NCI-H460 (cell line): ENCODE measurements around the gene OR2S2. TPM values are rescaled to one million over a fixed set of nuclear protein-coding genes. Genes with fewer than 3 reads are reported as not detected.
"Not testable (repeated sequence)": the region's sequence is repeated elsewhere in the genome, so short reads cannot be mapped to it uniquely, and the experiment has no call there.

Experiments used
- DNase-seq: peaks from one replicate; pipeline ENCODE4 v3.0.0-alpha.2; 2016; ENCODE audit warnings: low read depth; ENCODE audit errors: extremely low read depth
- polyA plus RNA-seq: library from polyadenylated mRNA; depleted of rRNA; stranded (reverse); fragments of >200 nt; gene quantifications from 2 replicates; pipeline ENCODE4 v1.2.3, GENCODE V29; 2014; cell fraction: nucleus; rRNA removed
- total RNA-seq: library from RNA; depleted of rRNA; stranded (reverse); fragments of >200 nt; shearing (Covaris generic); gene quantifications from 2 replicates; pipeline ENCODE4 v1.2.3, GENCODE V29; 2014; rRNA removed

OR2S2 gene, protein sequence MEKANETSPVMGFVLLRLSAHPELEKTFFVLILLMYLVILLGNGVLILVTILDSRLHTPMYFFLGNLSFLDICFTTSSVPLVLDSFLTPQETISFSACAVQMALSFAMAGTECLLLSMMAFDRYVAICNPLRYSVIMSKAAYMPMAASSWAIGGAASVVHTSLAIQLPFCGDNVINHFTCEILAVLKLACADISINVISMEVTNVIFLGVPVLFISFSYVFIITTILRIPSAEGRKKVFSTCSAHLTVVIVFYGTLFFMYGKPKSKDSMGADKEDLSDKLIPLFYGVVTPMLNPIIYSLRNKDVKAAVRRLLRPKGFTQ
- total RNA-seq, result not detected in 2 replicates
- polyA plus RNA-seq, result not detected in 2 replicates

DNA sequence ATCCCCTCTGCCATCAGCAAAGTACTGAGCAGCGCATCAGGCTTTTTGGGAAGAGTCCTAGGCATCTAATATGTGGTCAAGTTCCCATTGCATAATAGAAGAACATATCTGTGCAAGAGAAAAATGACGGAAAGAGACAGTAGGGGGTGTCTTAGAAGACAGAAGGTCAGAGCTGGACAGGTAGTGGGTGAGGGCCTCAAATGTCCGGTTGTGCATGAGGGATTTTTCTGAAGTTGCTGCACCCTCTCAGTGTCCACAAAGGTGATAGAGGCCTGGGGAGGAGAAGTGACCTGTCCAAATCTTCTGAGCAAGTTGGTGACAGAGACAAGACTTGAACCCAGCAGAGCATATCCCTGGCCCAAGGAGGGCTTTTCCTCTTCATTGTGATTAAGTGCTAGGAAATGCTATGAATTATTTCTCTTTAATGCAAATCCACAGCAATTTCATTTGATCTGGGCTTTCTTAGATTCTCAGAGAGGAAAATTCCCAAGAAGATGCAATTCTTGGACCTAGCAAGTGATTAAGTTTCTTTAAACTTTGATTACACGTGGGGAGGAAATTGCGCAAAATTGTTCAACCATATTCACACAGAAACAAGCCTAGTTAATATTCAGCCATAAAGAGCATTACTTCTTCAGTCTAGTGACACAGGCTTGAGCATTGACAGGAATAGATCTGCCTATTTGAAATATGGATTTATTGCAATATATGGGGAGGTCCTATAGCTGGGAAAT lies at the start of gene OR2S2:
OR2S2 (minus strand) TSS at position 51 of the 734 bp plus-strand sequence. CDS start 56 bp downstream, outside the sequence.
- no peak for DNase-seq

DNA sequence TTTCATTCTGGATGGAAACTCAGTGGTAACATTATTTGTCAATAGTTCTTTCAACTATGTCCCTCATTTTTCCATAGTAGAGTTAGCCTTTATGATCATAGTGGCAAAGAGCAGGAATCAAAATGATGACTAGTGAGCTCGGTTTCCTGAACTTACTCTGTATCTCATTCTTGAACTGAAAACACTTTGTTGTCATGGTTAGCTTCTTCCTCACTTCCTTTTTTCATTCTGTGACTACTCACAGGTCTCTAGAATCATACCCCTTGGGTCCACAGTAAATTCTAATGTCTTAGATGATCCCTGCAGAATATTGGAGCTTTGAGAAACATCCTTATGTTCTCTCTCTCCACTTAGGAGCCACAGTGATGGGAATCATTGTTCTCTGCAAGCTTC lies 49.4 kb upstream of the OR2S2 start:
- DNase-seq, result no peak

DNA sequence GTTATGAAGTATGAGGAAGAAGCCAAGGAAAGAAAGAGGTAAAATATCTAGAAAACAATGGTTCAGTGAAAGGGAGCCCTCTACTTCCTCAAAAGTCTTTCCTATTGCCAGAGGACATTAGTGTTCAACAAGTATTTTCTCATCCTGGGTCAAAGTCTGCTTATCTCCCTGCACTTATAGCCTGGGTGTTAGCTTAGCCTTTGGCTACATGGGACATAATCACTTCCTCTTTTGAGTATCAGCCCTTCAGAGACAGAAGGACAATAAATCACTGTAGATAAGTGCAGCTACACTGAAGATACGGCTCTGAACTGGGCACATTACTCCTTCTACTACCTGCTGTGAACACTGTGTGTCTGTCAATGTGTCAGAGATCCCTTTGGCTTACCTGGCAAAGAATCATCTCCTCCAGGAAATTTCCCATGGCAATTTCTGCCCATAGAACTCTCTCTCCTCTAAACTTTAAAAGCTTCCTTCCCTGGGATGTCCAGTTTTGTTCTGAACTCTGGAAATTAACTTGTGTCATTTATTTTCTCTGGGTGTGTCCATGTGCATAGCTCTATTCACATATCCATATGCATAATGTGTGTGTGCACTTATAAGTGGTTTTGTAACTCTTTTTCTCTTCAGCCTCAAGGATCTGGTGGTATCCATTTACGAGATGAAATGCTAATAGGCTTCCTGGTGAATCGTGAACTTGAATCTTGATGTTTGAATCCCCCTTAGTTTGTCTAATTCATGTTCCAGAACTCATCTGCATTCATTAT lies 48.8 kb upstream of the OR2S2 start:
- DNase-seq, result no peak

DNA sequence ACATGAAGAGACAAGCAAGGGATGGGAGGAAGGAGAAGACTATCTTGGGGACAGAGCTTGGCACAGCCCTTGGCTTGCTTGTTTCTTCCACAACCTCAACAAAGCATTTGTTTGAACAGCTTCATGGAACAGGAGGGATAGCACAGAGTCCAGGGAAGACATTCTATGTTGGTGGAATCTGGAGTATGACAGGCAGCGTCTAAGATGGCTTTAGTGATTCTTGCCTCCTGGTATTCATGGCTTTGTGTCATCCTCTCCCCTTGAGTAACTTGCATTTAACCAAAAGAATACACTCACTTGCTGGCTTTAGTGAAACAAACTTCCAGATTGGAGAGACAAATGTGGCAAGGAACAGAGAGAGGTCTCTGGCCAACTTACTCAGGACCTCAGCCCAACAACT lies 47.9 kb upstream of the OR2S2 start:
- DNase-seq, result no peak

DNA sequence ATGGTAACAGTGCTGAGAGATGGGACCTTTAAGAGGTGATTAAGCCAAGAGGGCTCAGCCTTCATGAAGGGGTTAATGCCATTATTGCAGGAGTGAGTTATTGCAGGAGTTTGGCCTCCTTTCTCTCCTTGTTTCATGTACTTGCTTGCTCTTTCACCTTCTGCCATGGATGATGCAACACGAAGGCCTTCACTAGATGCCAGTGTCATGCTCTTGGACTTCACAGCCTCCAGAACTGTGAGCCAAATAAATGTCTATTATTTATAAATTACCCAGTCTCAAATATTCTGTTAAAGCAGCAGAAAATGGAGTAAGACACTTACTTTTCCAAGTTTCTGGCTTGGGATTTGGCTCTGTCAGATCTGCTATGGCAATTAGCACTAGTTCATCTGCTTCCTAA lies 40.4 kb upstream of the OR2S2 start:
- DNase-seq, result no peak

DNA sequence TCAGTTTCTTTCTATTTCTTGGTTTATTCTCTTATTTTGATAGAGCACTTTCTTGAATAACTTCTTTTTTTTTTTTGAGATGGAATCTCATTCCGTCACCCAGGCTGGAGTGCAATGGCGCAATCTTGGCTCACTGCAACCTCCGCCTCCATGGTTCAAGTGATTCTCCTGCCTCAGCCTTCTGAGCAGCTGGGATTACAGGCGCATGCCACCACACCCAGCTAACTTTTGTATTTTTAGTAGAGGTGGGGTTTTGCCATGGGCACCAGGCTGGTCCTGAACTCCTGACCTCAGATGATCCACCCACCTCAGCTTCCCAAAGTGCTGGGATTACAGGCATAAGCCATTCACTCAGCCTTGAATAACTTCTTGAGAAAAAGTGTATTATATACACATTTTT lies 39.1 kb upstream of the OR2S2 start:
- not testable (repeated sequence) for DNase-seq

DNA sequence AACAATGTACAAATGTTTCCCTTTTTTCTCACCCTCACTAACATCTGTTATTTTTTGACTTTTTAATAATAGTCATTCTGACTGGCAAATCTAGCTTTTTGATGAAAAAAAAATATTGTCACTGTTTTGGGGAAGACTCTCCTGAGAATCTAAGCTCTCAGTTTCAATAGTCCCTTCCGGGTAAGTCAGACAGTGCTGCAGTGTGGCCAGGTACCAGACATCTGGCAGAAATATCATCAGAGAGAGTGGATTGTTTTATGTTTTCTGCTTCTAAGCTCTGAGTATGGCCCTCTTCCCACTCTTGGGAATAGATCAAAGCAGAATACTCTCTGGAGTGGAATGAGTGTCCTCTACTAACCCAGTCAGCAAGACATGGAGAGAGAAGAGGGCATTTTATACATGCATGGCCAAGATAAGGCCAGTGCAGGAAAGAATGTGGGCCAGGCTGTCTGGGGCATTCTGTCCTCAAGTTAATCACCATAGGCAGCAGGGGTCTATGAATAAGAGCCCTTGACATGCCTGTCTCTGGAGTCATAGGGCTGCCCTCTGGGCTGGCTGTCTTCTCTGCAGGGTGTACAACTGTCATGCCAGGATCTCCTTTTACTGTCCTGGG lies 38.5 kb upstream of the OR2S2 start:
- DNase-seq, result no peak

DNA sequence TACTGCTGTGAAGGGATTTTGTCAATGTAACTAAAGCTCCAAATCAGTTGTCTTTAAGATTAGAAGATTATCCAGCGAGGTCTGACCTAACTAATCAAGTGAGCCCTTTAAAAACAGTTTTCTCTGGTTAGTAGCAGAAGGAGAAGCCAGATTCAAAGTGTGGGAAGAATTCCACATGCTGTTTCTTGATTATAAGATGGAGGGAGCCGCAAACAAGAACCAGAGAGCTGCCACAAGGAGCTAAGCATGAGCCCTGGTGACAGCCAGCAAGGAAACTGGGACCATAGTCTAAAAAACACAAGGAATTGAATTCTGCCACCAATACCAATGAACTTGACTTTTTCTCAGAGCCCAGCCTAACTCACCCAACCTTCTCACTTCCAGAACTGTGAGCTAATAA lies 37.0 kb upstream of the OR2S2 start:
- no peak for DNase-seq

DNA sequence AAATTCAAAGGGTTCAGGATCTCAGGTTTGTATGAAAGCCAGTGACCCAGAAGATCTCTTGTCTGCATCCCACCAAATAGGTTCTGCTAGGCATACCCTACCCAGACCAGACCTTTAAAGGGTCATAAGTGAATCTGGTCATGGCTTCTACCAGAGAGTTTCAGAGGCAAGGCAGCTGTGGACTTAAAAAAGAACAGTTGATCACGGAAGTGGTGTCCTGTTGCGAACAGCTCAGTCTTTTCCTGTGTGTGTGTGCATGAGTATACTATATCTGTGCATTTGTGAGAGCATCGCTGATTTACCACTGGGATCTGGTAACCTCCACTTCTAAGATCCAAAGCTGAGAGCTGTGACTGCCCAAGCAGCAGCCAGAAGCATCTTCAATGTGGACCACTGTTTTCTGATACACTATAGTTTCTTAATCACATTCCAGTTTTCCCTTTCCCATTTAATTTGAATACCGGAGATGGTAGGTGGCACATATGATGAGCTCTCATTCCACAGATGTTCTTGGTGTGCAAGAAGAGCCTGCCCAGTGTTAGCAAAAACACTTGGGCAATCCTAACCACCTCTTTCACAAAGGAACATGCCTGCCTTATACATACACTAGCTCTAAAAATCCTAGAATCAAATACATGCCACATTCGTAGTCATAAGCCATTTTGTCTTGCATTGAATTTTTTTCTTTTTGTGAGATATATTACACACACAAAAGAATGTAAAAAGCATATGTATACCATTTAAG lies 36.2 kb upstream of the OR2S2 start:
- DNase-seq, result no peak

DNA sequence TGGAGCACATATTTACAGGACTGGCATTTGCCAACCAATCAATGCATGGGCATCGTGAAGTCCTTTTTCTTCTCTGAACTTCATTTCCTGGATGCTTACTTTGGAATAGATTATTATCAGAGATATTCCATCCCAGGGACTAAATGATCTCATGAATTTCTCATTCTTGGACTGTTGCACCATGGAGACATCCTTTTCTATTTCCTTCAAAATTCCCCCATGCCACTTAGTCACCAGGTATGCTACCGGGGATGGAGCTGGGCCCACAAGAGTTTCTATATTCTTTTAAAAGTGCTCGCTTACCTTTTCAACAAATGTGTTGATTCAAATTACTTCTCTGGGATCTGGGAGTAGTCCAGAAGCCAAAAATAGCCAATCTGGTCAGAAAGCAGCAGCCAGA lies 35.2 kb upstream of the OR2S2 start:
- not testable (repeated sequence) for DNase-seq

DNA sequence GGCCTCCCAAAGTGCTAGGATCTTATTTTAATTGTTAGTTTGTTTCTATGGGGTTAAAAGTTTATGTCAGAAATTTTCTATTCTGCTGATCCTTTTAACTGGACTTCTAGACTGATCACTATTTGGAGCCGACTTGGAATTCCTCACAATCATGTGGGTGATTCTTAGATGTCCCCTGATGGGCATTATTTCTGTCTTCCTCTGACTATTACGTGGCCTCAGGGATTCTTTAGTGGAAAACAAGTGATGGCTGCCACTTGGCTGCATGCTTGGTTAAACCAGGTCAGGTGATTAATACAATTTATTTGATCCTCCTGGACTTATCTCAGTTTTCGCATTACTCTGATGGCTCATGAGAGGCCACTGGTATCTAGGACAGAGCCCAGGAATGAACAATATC lies 32.2 kb upstream of the OR2S2 start:
- DNase-seq, result no peak

DNA sequence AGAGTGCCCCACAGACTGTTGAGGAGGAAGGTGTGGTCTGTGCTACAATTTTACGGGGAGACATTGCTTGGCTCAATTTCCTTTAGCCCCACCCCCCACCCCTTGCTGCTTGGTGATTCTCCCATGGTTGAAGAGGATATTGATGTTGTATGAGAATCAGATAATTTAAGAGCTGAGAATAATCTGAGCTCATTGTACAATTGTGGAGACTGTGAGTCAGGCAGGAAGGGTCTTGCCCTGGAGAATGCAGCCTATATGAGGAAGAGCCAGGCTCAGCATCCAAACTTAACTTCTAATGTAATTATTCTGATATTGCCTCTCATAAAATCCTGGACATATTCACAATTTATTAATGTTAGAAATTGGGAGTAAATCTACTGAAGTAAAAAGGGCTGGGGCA lies 26.1 kb upstream of the OR2S2 start:
- no peak for DNase-seq

DNA sequence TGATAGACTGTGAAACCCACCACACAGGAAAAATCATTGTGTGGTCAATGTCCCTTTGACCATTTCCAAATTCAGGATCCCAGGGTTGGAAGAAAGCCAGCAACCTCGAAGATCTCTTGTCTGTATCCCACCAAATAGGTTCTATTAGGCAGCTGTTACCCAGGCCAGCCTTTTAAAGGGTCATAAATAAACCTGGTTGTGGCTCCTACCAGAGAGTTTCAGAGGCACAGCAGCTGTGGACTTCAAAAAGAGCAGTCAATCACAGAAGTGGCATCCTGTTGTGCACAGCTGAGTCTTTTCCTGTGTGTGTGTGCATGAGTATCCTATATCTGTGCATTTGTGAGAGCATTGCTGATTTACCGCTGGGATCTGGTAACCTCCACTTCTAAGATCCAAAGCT lies 23.7 kb upstream of the OR2S2 start:
- DNase-seq, result no peak

DNA sequence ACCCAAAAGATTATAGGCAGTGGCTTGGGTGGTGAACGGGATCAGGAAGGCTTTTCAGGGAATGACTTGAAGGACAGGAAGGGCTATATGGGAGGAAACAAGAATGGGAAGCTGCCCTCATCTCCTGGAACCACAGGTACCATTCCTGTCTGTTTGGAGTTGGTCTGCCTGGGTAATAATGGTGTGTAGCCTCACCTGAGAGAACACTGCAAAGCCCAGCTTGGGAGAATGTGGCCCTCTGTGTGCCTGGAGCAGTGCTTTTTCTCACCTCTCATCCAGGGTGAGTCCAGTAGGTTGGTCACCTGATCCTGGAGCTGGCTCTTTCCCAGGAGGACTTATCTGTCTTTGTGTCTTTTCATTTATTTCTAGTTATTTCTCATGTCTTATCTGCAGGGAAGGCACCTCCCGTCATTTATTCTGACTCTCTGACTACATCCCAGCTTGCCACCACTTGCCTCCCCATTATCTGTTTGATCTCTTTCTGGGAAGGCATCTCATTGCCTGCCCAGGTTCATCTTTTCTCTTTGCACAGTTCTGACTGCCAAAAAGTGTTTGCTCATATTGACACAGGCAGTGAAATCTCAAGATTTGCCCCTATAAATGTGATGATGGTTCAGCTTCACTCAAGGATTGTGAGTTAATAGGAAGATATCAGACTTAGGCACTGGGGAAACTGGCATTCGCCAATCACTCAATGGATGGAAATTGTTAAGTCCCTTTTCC lies 22.5 kb upstream of the OR2S2 start:
- DNase-seq, result no peak

DNA sequence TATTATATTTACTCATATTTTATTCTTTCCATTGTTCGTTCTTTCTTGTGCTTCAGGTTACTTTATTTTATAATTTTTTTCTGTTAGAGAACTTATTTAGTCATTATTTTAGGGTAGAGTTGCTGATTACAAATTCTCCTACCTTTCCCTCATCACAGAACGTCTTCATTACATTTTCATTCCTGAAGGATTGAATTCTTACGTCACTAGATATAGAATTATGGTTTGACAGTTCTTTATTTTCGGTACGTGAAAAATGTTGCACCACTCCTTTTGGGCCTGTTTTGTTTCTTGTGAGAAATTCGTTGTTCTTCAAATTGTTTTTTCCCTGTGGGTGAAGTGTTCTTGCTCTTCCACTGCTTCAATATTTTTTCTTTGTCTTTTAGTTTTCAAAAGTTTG lies 20.8 kb upstream of the OR2S2 start:
- no peak for DNase-seq

DNA sequence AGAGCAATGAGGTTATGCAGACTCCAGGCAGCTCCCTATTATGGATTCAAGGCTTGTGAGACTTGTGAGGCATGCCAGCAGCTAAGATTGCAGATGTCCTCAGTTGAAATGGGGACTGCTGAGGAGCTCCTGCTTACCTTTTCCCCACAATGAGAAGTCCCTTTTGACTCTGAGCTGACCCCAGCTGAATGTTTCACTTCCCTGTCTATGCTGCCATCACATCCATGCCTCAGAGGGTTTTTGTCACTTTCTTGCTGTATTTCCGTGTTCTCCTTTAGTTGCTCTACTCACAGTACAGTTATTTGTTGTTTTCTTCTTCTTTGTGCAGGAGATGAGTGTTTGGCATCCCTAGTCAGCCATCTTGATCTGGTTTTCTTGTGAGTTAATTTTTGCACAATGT lies 18.8 kb upstream of the OR2S2 start:
- no peak for DNase-seq

DNA sequence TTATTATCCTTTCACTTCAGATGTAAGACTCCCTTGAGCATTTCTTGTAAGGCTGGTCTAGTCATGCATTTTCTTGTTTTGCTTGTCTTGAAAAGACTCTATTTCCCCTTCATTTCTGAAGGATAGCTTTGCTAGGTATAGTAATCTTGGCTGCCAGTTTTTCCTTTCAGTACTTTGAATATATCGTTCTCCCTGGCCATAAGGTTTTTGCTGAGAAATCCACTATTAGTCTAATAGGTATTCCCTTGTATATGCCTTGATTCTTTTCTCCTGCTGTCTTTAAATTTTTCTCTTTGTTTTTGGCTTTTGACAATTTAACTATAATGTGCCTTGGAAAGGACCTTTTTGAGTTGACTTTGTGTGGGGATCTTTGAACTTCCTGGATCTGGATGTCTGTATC lies 16.8 kb upstream of the OR2S2 start:
- DNase-seq, result no peak

DNA sequence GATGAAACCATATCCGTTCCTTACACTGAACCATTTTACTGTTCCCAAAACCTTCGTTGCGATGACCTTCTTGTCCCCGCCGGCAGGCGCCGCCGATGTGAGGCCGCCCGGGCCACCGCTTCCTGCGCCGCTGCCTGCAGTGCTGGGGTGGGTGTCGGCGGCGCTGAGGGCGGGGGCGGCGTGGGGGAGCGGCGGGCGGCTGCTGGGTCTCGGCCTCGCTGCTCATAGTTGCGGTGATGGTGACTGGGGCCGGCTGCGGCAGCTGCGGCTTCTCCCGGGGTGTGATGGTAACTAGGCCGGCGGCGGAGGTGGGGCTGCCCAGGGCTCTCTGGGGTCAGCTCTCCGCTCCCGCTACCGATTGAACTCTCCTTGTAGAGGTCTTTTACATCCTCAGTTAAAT lies 14.1 kb upstream of the OR2S2 start:
- DNase-seq, result no peak

DNA sequence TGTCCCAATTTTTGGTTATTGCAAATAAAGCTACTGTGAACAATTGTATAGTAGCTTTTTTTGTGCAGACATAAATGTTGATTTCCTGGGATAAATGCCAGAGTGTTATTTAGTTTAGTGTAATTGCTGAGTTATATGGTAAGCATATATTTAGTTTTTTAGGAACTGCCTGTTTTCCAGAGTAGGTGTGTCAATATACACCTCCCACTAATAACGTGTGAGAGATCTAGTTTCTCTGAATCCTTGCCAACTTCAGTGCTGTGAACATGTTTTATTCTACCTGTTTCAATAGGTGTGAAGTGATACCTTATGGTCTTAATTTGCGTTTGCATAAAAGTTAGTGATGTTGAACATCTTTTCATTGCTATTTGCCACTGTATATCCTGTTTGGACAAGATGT lies 9.1 kb upstream of the OR2S2 start:
- DNase-seq, result no peak

DNA sequence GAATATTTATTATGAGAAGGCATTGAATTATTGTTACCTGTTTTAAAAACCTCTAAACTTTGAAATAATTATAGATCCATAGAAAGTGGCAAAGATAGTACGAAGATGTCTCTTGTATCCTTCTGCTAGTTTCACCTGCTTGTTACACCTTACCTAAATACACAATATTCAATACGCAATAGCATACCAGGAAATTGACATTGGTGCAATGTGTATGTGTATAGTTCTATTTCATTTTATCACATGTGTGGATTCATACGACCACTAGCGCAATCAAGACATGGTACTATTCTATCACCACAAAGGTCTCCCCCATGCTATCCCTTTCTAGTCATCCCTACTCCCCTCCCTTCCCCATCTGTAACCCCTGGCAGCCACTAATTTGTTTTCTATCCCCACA lies 8.5 kb upstream of the OR2S2 start:
- DNase-seq, result no peak
